ENCODE results near the gene ENTPD8.
"Not testable (repeated sequence)": the region's sequence is repeated elsewhere in the genome, so short reads cannot be mapped to it uniquely, and the experiment has no call there.

The ENTPD8 gene

GRCh38 chr9:137428841-137429545 is 12.2 kb downstream of the ENTPD8 start:
- no peak for DNase-seq

- DNase-seq, result no peak
Observed at GRCh38 chr9:137428311-137428630, 12.9 kb downstream of the ENTPD8 start.

GRCh38 chr9:137427454-137428310 is 13.5 kb downstream of the ENTPD8 start:
- DNase-seq, result no peak

DNA sequence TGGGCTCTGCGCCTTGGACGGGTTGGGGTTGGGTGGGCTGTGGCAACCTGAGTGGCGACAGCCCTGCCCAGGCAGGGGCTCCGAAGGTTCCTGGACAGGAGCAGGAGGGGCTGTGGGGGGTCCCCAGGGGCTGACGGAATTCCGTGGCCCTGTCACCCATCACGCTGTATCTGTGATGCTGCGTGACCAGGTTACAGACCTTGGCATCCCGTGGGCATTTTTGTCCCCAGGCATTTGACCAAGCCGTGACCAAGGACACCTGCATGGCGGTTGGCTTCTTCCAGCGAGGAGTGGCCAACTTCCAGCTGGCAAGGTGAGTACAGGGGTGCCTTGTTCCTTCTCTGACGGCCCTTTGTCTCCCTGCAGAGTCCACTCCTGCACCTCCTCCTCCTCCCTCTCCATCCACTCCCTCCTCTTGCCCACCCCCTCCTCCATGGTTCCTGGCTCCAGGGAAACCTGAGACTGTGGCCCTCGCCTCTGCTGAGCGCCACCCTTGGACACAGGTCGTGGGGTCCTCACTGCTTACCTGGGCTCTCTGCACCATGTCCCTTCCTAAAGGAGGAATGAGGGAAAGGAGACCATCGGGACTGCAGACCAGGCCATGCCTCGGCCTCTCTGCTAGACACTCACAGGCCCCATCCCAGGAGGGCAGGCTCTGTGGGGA is 15.0 kb downstream of the ENTPD8 start:
- no peak for DNase-seq

GRCh38 chr9:137423514-137424291 is 17.5 kb downstream of the ENTPD8 start:
- no peak for DNase-seq

DNA sequence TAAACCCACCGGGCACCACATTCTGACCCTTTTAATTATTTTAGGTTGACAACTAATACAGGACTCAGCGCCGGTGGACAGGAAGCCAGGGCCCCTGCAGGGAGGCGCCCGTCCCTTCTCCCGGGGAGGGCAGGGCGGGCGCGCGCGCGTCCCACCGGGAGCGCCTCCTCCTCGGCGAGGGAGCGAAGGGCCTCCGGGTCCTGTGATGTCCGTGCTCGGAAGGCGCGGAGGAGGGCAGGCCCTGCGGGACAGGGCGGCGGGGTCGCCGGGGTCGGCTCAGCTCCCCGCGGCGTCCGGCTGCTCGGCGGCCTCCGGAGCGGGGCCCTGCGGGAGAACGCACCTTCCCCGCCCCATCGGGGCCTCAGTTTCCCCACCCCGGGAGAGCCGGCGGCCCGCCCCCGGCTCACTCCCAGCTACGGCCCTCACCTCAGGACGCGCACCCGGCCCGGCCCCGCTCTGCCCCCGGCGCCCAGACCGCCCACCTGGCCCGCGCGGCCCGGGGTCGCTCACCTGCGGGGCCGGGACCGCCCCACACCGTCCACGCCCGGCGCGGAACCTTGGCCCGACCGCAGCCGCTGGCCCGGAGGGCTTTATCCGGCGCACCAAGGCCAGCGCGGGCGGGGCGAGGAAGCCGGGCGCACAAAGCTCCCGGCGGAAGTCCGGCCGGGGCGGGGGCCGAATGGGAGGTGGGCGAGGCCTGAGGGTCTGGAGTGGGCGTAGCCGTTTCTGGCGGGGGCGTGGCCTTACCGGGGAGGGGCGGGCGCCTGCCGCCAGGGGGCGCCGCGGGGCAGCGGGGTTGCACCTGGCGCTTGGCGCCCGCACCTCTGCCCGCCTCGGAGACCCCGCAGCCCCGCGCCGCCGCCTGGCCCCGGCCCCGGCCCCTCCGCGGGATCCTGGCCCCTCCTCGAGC is 18.3 kb downstream of the ENTPD8 start, which contains the start of the genes EXD3 and NOXA1:
EXD3 (minus strand) TSS at position 559 of the 910 bp plus-strand sequence. CDS start 27,805 bp downstream, outside the sequence.
NOXA1 (plus strand) TSS at position 790 of the 910 bp plus-strand sequence. CDS start 137 bp downstream, outside the sequence.
- peak; percentile 96 for DNase-seq

GRCh38 chr9:137421838-137422603 is 19.1 kb downstream of the ENTPD8 start:
- DNase-seq, result no peak

DNA sequence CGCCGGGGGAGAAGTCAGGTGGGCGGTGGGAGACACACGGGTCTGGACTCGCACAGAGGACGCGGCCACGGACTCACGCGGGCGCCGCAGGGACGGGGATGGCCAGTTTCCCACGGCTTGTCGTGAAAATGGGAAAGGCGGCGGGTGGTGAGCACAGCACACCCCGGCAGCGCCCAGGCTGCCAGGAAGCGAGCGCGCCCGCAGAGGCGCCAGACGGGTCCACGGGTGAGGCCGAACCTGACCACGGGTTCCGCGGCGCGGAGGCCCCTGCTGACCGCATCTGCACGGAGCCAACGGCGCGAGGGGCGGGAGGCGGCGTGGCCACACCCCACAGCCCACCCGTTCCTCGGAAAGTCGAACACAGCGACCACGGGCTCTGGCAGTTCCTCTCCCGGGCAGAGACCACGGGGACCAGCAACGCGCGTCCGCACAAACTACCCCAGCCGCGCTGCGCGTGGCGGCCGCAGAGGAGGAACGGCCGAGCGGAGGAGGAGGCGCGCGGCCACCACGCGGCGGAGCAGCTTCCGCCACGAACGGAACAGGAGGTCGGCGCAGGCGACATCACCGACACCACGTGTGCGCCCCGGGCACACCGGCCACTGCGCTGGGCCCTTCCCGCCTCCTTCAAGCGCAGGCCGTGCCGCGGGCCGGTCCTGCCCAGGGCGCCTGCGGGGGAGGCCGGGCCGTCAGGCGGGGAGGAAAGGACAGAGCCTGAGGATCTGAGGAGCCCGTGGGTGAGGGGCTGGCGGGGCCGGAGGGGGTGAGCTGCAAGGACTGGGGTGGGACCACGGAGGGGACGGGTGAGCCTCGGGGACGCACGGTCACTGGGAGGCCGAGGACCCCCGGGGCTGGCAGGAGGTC is 23.8 kb downstream of the ENTPD8 start:
- no peak for DNase-seq

DNA sequence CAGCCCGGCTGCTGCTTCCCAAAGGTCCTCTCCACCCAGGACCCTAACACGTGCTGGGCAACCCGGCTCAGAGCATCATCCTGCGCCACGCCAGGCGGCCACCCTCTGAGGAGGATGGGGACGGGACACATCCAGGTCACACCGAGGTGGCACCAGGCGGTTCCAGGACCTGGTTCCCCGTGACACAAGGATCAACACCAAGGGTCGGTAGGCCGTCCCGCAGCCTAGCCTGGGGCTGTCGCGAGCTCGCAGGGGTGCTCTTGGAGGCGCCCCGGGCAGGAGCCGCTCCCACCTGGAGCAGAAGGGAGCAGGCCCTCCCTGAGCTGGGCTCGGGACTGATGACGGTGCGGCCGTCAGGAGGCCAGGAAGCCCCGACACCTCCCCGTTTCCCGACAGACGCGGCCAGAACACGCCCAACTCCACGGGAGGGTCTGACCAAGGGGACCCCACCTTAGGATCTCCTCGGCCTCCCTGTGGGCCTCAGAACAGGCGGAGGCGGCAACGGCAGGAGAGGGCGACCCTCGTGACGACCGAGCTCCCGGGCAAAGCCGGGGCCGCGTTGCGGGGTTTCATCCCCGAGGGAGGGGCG is 24.5 kb downstream of the ENTPD8 start:
- no peak for DNase-seq

GRCh38 chr9:137416006-137416562 is 25.1 kb downstream of the ENTPD8 start:
- DNase-seq, result no peak

DNA sequence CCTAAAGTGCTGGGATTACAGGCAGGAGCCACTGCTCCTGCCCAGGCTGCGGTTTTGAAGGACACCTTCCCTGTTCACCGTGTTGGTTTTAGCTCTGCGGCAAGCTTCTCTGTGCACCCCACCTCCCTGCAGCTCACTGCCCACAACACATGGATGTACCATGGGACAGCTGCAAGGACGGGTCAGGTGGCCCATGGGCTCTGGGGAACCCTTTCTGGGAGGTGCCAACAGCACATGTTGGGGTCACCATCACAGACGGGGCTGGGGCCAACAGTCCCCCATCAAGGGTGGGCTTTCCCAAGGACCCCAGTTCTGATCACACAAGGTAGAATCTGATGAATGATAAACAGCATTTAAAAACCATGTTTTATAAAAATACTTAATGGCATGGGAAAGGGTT is 25.7 kb downstream of the ENTPD8 start:
- no peak for DNase-seq

DNA sequence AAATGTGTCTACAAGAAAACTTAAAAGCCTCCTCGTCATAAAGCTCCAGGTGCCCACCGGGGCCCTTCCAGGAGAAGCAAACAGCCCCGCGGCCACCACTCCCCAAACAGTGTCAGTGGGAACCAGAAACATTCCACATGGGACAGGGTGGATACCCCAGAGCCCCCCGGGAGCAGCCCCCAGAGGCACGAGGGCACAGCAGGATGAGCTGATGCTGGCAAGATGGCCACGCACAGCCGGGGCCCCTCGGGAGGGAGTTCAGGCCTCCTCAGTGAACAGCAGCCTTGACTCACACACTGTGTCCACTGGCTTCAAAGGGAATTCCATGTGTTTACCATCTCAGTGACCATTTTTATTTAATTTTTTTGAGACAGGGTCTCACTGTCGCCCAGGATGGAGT is 28.7 kb downstream of the ENTPD8 start:
- DNase-seq, result no peak

DNA sequence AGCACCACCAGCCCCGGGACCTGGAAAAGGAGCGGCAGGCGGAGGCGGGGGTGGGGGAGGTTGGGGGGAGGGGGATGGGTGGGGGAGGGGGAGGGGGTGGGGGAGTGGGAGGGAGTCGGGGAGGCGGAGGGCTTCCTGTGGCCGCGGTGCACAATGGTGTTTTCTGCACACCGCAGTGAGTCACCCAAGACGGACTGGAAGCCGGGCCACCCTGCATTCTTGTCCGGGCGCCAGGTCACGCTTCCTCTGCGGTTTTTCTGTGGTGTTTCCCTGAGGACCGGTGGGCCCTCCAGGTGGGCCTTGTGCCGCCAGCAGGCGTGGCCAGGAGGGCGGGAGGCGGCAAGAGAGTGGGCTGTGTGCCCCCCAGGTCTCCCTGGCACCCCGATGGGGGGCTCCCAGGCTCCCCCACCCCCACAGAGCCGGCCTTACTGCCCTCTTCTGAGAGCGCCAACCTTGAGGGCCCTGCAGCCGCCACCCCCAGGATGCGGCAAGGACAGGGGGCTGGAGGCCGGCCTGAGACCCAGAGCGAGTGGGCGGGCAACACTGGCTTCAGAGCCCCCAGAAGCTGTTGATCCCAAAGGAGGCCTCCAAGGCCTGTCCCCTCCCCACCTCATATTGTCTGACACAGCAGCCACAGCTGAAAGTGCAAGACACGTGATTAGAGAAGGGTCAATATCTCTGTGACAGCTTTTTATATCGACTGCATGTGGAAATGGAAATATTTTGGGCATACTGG is 29.3 kb downstream of the ENTPD8 start:
- DNase-seq, result peak; percentile 67

DNA sequence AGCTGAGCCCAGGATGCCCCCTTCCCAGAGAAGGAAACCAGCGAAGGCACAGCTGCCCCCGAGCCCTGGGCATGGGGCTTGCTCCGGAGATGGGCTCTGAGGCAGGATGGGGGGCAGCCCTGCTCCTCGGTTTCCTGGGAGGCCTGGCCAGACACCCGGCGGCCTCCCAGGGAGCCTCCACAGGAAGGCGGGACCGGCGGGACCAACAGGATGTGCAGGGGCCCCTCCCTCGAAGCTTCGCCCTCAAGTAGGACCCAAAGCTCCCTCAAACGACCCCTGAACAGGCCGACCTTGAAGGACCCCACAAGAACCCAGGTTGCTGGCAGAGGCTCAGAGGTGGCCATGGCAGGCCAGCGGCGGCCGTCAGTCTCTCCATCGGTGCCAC is 29.9 kb downstream of the ENTPD8 start:
- DNase-seq, result no peak

- DNase-seq, result no peak
Observed at GRCh38 chr9:137410891-137411249, 30.3 kb downstream of the ENTPD8 start.

- DNase-seq, result not testable (repeated sequence)
Observed at GRCh38 chr9:137410236-137410890, 30.8 kb downstream of the ENTPD8 start.

DNA sequence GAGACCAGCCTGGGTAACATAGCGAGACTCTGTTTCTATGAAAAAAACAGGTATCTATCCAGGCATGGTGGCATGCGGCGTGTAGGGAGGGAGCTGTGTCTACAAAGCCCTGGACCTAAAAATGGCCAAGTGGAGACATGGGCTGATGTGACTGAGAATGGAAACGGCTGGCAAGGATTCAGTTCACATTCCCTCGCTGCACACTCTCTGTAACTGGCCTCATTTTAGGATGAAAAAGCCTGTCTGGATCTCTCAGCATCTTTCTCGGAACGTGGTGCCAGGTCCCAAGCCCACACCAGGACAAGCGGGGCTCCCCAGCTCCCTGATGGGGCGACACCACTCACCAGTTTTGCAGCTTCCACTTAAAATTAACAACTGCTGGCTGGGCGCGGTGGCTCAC is 31.6 kb downstream of the ENTPD8 start:
- DNase-seq, result no peak
